Erythroblast (primary cell): ENCODE measurements around the gene NDUFC2.

Experiments used
- GATA1 ChIP-seq: IDR thresholded peaks from 2 replicates; pipeline ENCODE4 v1.6.1; 2011; ENCODE audit warnings: low read depth, mild to moderate bottlenecking, control low read depth, low read length, moderate library complexity
- POLR2A ChIP-seq: IDR thresholded peaks from 2 replicates; pipeline ENCODE4 v1.6.1; 2011; ENCODE audit warnings: mild to moderate bottlenecking, low read length

GRCh38 chr11:78067704-78068103 lies 12.0 kb downstream of the NDUFC2 start:
- TF ChIP-seq POLR2A (no peak), GATA1 (no peak)
